K562 (cell line): Measurements from ENCODE around the gene FSTL3. TPM values are rescaled to one million over a fixed set of nuclear protein-coding genes. Genes with fewer than 3 reads are reported as not detected.

ENCODE experiments used
- ADNP ChIP-seq: fragments of 200-800 bp; sonication (Bioruptor generic); IDR thresholded peaks from 2 replicates; pipeline ENCODE4 v1.6.1; 2016; ENCODE audit warnings: missing genetic modification characterization, missing compliant biosample characterization
- CAMTA2 ChIP-seq: fragments of 250-450 bp; sonication (Bioruptor Pico); conservative IDR thresholded peaks from 2 replicates; pipeline ENCODE4 v1.5.1; 2022
- DPF2 ChIP-seq: fragments of 450-650 bp; IDR thresholded peaks from 2 replicates; pipeline ENCODE4 v1.6.1; 2016
- HDGF ChIP-seq: fragments of 450-650 bp; IDR thresholded peaks from 2 replicates; pipeline ENCODE4 v1.6.1; 2016
- KDM1A ChIP-seq, 2 experiments: fragments of 450-650 bp; IDR thresholded peaks; 2 replicates each; pipeline ENCODE4 v1.6.1; 2016; ENCODE audit warnings: mild to moderate bottlenecking in 2 of 2
- MCM5 ChIP-seq: fragments of 450-650 bp; IDR thresholded peaks from 2 replicates; pipeline ENCODE4 v1.6.1; 2016; ENCODE audit warnings: low read depth
- MEIS2 ChIP-seq: fragments of 450-650 bp; IDR thresholded peaks from 2 replicates; pipeline ENCODE4 v1.6.1; 2014; ENCODE audit warnings: mild to moderate bottlenecking; ENCODE audit not compliant: partially characterized antibody
- NR2C1 ChIP-seq, 2 experiments: fragments of 450-650 bp; IDR thresholded peaks; 2 replicates each; pipeline ENCODE4 v1.6.1; 2017; ENCODE audit warnings: mild to moderate bottlenecking in 2 of 2, antibody characterized with exemption in 1 of 2, inconsistent platforms in 1 of 2, missing compliant biosample characterization in 1 of 2, missing genetic modification characterization in 1 of 2
- RAD21 ChIP-seq, 2 experiments: fragments of 250-450 bp in 1 of 2; fragments of 450-650 bp in 1 of 2; sonication (Bioruptor Pico) in 1 of 2; formaldehyde crosslinking in 1 of 2; IDR thresholded peaks in 1 of 2; conservative IDR thresholded peaks in 1 of 2; 2 replicates each; pipeline versions ENCODE4 v1.4.0 to v1.8.0; 2020 to 2022; ENCODE audit warnings: mild to moderate bottlenecking in 2 of 2, moderate library complexity in 1 of 2
- RB1 ChIP-seq: fragments of 450-650 bp; IDR thresholded peaks from 2 replicates; pipeline ENCODE4 v1.6.1; 2017; ENCODE audit warnings: low read depth, mild to moderate bottlenecking
- SAFB ChIP-seq: fragments of 200-400 bp; formaldehyde crosslinking; IDR thresholded peaks from 2 replicates; pipeline ENCODE4 v1.6.1; 2017; ENCODE audit warnings: low read depth, low read length, borderline replicate concordance
- SREBF2 ChIP-seq: sonication (generic); formaldehyde crosslinking; IDR thresholded peaks from 2 replicates; pipeline ENCODE4 v1.4.0; 2020; ENCODE audit warnings: mild to moderate bottlenecking, missing genetic modification reagents
- TRIM24 ChIP-seq, 2 experiments: fragments of 450-650 bp; IDR thresholded peaks; 2 replicates each; pipeline ENCODE4 v1.6.1; 2016
- TRIM28 ChIP-seq: fragments of 450-650 bp; IDR thresholded peaks from 2 replicates; pipeline ENCODE4 v1.6.1; 2017
- ZBED1 ChIP-seq: IDR thresholded peaks from 2 replicates; pipeline ENCODE4 v1.6.1; 2014
- ZFP30 ChIP-seq: fragments of 250-450 bp; sonication (Bioruptor Pico); IDR thresholded peaks from 2 replicates; pipeline ENCODE4 v1.8.0; 2022; ENCODE audit warnings: moderate library complexity, mild to moderate bottlenecking, inconsistent platforms, borderline replicate concordance
- ZNF311 ChIP-seq: fragments of 250-450 bp; sonication (Bioruptor Pico); IDR thresholded peaks from 2 replicates; pipeline ENCODE4 v1.4.0; 2020; ENCODE audit warnings: mild to moderate bottlenecking, moderate library complexity
- ZNF347 ChIP-seq: fragments of 450-650 bp; formaldehyde crosslinking; IDR thresholded peaks from 2 replicates; pipeline ENCODE4 v1.4.0; 2020; ENCODE audit warnings: low read depth, mild to moderate bottlenecking, moderate library complexity
- ZNF41 ChIP-seq: fragments of 250-450 bp; sonication (Bioruptor Pico); conservative IDR thresholded peaks from 2 replicates; pipeline ENCODE4 v1.4.0; 2020; ENCODE audit warnings: mild to moderate bottlenecking
- ZNF699 ChIP-seq: fragments of 250-450 bp; sonication (Bioruptor Pico); IDR thresholded peaks from 2 replicates; pipeline ENCODE4 v1.8.0; 2021; ENCODE audit warnings: mild to moderate bottlenecking, moderate library complexity; ENCODE audit not compliant: insufficient replicate concordance
- polyA plus RNA-seq, 8 experiments: library from polyadenylated mRNA; depleted of rRNA in 4 of 8; stranded (reverse) in 5 of 8; unstranded in 3 of 8; fragments of >200 nt; fragmentation: Nextera tagmentation in 2 of 8; fragmentation: Illumina TruSeq in 1 of 8; extraction: Ambion mirVana in 2 of 8; extraction: Trizol in 1 of 8; gene quantifications; 2 replicates each; pipeline versions ENCODE4 v1.2.1 to v1.2.3, GENCODE V29; 2011 to 2014; ENCODE audit warnings: inconsistent platforms in 1 of 8, missing spikeins in 1 of 8
- total RNA-seq, 7 experiments: library from RNA; depleted of rRNA in 6 of 7; stranded (reverse); fragments of >200 nt in 6 of 7; fragmentation: Illumina TruSeq in 2 of 7; extraction: Trizol in 2 of 7; gene quantifications; 2 replicates each; pipeline versions ENCODE4 v1.2.1 to v1.2.3, GENCODE V29; 2011 to 2021; ENCODE audit warnings: low replicate concordance in 1 of 7
- TF ChIP-seq, protein P1 (sequence below): fragments of 450-650 bp; formaldehyde crosslinking; IDR thresholded peaks from 2 replicates; pipeline ENCODE4 v1.4.0; 2020; ENCODE audit warnings: mild to moderate bottlenecking, moderate library complexity
- TF ChIP-seq, protein P2 (sequence below): IDR thresholded peaks from 2 replicates; pipeline ENCODE4 v1.6.1; 2011; ENCODE audit not compliant: insufficient read length; ENCODE audit errors: extremely low read depth
- TF ChIP-seq, protein P3 (sequence below): IDR thresholded peaks from 2 replicates; pipeline ENCODE4 v1.6.1; 2011; ENCODE audit warnings: borderline replicate concordance, low read depth, mild to moderate bottlenecking, moderate library complexity, low read length; ENCODE audit not compliant: insufficient read depth, poor library complexity, severe bottlenecking
- TF ChIP-seq, protein P4 (sequence below): sonication (generic); formaldehyde crosslinking; IDR thresholded peaks from 2 replicates; pipeline ENCODE4 v1.8.1; 2022; ENCODE audit warnings: missing genetic modification reagents
- TF ChIP-seq, protein P5 (sequence below): fragments of 250-450 bp; sonication (Bioruptor Pico); IDR thresholded peaks from 2 replicates; pipeline ENCODE4 v1.8.0; 2022; ENCODE audit warnings: inconsistent platforms

Gene FSTL3
- total and polyA plus RNA-seq, 9 of the 15 experiments (the other 6 are each of a cell fraction or from before 2014, with no cell fraction given) = 0.35 to 6.8 (median 4.2) TPM; not detected in 1

DNA sequence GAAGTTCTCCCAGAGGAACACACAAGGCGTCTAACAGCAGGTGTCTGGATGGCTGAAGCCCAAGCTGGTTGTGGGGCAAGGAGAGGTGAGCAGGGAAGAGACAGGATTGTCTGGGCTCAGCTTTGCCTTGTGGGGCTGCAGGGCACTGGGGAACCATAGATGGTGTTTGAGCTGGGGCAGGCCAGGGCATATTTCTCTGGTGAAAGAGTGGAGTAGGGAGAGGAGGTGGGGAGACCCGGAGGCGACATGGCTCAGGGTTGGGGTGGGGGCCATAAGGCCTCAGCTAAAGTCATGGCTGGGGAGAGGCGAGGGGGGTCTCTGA is 27.1 kb downstream of the FSTL3 start (continued):
- TF ChIP-seq, protein P1, sequence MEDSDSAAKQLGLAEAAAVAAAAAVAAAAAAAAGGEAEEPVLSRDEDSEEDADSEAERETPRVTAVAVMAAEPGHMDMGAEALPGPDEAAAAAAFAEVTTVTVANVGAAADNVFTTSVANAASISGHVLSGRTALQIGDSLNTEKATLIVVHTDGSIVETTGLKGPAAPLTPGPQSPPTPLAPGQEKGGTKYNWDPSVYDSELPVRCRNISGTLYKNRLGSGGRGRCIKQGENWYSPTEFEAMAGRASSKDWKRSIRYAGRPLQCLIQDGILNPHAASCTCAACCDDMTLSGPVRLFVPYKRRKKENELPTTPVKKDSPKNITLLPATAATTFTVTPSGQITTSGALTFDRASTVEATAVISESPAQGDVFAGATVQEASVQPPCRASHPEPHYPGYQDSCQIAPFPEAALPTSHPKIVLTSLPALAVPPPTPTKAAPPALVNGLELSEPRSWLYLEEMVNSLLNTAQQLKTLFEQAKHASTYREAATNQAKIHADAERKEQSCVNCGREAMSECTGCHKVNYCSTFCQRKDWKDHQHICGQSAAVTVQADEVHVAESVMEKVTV (CRISPR knock-in tag) = no peak
- no peak for TF ChIP-seq RB1
- TF ChIP-seq, protein P2, sequence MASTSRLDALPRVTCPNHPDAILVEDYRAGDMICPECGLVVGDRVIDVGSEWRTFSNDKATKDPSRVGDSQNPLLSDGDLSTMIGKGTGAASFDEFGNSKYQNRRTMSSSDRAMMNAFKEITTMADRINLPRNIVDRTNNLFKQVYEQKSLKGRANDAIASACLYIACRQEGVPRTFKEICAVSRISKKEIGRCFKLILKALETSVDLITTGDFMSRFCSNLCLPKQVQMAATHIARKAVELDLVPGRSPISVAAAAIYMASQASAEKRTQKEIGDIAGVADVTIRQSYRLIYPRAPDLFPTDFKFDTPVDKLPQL = no peak
- TF ChIP-seq NR2C1 (IDR thresholded peaks at IDR 0.05) = no peak
- no peak for TF ChIP-seq NR2C1 (tag; IDR thresholded peaks at IDR 0.05)
- TF ChIP-seq ZNF699 = no peak
- TF ChIP-seq, protein P3, sequence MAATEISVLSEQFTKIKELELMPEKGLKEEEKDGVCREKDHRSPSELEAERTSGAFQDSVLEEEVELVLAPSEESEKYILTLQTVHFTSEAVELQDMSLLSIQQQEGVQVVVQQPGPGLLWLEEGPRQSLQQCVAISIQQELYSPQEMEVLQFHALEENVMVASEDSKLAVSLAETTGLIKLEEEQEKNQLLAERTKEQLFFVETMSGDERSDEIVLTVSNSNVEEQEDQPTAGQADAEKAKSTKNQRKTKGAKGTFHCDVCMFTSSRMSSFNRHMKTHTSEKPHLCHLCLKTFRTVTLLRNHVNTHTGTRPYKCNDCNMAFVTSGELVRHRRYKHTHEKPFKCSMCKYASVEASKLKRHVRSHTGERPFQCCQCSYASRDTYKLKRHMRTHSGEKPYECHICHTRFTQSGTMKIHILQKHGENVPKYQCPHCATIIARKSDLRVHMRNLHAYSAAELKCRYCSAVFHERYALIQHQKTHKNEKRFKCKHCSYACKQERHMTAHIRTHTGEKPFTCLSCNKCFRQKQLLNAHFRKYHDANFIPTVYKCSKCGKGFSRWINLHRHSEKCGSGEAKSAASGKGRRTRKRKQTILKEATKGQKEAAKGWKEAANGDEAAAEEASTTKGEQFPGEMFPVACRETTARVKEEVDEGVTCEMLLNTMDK = no peak
- peak; percentile 85 for TF ChIP-seq HDGF
- TF ChIP-seq, protein P4, sequence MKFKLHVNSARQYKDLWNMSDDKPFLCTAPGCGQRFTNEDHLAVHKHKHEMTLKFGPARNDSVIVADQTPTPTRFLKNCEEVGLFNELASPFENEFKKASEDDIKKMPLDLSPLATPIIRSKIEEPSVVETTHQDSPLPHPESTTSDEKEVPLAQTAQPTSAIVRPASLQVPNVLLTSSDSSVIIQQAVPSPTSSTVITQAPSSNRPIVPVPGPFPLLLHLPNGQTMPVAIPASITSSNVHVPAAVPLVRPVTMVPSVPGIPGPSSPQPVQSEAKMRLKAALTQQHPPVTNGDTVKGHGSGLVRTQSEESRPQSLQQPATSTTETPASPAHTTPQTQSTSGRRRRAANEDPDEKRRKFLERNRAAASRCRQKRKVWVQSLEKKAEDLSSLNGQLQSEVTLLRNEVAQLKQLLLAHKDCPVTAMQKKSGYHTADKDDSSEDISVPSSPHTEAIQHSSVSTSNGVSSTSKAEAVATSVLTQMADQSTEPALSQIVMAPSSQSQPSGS (CRISPR knock-in tag) = no peak
- peak; percentile 88 to 95 for TF ChIP-seq KDM1A (IDR thresholded peaks at IDR 0.05)
- no peak for TF ChIP-seq MCM5
- no peak for TF ChIP-seq ZNF347 (CRISPR knock-in tag)
- TF ChIP-seq ADNP = no peak
- TF ChIP-seq TRIM28 = no peak
- TF ChIP-seq ZNF311 (CRISPR knock-in tag) = no peak
- no peak for TF ChIP-seq MEIS2
- TF ChIP-seq ZBED1 = no peak
- TF ChIP-seq ZNF41 (CRISPR knock-in tag) = no peak
- TF ChIP-seq SREBF2 (CRISPR knock-in tag) = no peak
- no peak; a peak in 1 of 4 replicates for TF ChIP-seq TRIM24 (IDR thresholded peaks at IDR 0.05)
- no peak for TF ChIP-seq ZFP30 (CRISPR knock-in tag)
- TF ChIP-seq RAD21 (CRISPR knock-in tag; conservative IDR thresholded peaks at IDR 0.05 in 1 of 2, IDR thresholded peaks at IDR 0.05 in 1 of 2) = no peak
- no peak for TF ChIP-seq CAMTA2 (CRISPR knock-in tag)
- TF ChIP-seq, protein P5, sequence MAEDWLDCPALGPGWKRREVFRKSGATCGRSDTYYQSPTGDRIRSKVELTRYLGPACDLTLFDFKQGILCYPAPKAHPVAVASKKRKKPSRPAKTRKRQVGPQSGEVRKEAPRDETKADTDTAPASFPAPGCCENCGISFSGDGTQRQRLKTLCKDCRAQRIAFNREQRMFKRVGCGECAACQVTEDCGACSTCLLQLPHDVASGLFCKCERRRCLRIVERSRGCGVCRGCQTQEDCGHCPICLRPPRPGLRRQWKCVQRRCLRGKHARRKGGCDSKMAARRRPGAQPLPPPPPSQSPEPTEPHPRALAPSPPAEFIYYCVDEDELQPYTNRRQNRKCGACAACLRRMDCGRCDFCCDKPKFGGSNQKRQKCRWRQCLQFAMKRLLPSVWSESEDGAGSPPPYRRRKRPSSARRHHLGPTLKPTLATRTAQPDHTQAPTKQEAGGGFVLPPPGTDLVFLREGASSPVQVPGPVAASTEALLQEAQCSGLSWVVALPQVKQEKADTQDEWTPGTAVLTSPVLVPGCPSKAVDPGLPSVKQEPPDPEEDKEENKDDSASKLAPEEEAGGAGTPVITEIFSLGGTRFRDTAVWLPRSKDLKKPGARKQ (CRISPR knock-in tag) = no peak
- TF ChIP-seq DPF2 = peak; percentile 45; the same call in 1 of the 2 replicates
- TF ChIP-seq SAFB = no peak
